ENCODE measurements around the gene IMMP2L.

DNA sequence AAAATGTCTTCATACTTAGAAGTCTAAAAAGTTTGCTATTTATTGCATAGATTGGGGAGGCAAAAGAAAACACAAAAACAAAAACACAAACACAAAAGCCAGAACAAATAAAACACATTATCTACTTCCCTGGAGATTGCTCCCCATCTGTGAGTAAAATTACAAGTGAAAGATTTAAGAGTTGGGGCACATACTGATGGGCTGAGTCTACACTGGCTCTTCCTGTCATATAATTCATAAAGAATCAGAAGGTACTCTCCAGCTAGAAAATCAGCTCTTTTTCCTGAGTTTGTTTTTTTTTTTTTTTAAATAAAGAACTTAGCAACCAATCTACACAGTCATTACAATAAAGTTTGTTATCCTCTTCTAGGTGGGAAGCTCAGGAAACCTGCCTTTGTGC is 663.8 kb downstream of the IMMP2L start:
- TF ChIP-seq, protein P1, sequence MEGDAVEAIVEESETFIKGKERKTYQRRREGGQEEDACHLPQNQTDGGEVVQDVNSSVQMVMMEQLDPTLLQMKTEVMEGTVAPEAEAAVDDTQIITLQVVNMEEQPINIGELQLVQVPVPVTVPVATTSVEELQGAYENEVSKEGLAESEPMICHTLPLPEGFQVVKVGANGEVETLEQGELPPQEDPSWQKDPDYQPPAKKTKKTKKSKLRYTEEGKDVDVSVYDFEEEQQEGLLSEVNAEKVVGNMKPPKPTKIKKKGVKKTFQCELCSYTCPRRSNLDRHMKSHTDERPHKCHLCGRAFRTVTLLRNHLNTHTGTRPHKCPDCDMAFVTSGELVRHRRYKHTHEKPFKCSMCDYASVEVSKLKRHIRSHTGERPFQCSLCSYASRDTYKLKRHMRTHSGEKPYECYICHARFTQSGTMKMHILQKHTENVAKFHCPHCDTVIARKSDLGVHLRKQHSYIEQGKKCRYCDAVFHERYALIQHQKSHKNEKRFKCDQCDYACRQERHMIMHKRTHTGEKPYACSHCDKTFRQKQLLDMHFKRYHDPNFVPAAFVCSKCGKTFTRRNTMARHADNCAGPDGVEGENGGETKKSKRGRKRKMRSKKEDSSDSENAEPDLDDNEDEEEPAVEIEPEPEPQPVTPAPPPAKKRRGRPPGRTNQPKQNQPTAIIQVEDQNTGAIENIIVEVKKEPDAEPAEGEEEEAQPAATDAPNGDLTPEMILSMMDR (IDR thresholded peaks at IDR 0.05), result no peak
- no peak for TF ChIP-seq POLR2A (IDR thresholded peaks at IDR 0.05)

Data from right lobe of liver (tissue), 4 donors.